NCI-H146 treated with DMSO at 0.1 percent for 48 hours (cell line): ENCODE results near the gene TMEM74B.

Experiments used
- DNase-seq: peaks from one replicate; lab custom pipeline; 2025; ENCODE audit not compliant: unreplicated experiment; lab: John Stamatoyannopoulos, UW

The TMEM74B gene

GRCh38 chr20:1205802-1206201, 21.0 kb upstream of the TMEM74B start:
- DNase-seq, result no peak

- no peak for DNase-seq
Measured at GRCh38 chr20:1204576-1204975, 19.8 kb upstream of the TMEM74B start.

- DNase-seq, result no peak
Measured at GRCh38 chr20:1204113-1204512, 19.3 kb upstream of the TMEM74B start.

GRCh38 chr20:1203630-1204029, 18.8 kb upstream of the TMEM74B start:
- no peak for DNase-seq

GRCh38 chr20:1202762-1203504, 18.2 kb upstream of the TMEM74B start, which contains the start of gene C20orf202:
Gene C20orf202 (plus strand): TSS chr20:1203454. CDS start chr20:1203586, 132 bp downstream.
- DNase-seq, result no peak

GRCh38 chr20:1199964-1200363, 15.2 kb upstream of the TMEM74B start:
- DNase-seq, result no peak

- no peak for DNase-seq
Measured at GRCh38 chr20:1199212-1199873, 14.6 kb upstream of the TMEM74B start.

GRCh38 chr20:1198751-1199150, 14.0 kb upstream of the TMEM74B start:
- DNase-seq, result no peak

- no peak for DNase-seq
Measured at GRCh38 chr20:1197801-1198200, 13.0 kb upstream of the TMEM74B start.

- no peak for DNase-seq
Measured at GRCh38 chr20:1196634-1197033, 11.9 kb upstream of the TMEM74B start.

- no peak for DNase-seq
Measured at GRCh38 chr20:1195226-1195625, 10.4 kb upstream of the TMEM74B start.

GRCh38 chr20:1191299-1191698, 6.5 kb upstream of the TMEM74B start:
- DNase-seq, result no peak

- DNase-seq, result no peak
Measured at GRCh38 chr20:1190847-1191246, 6.1 kb upstream of the TMEM74B start.

GRCh38 chr20:1189827-1190226, 5.0 kb upstream of the TMEM74B start:
- DNase-seq, result no peak

GRCh38 chr20:1188347-1188746, 3.6 kb upstream of the TMEM74B start:
- no peak for DNase-seq

GRCh38 chr20:1187605-1188171, 2.9 kb upstream of the TMEM74B start:
- no peak for DNase-seq

GRCh38 chr20:1186367-1186991, 1.7 kb upstream of the TMEM74B start:
- DNase-seq, result no peak

GRCh38 chr20:1185790-1186334, 1.1 kb upstream of the TMEM74B start:
- peak; percentile 19 for DNase-seq

GRCh38 chr20:1185316-1185741, 548 bp upstream of the TMEM74B start:
- no peak for DNase-seq

GRCh38 chr20:1184260-1184637, 532 bp downstream of the TMEM74B start:
- no peak for DNase-seq

- no peak for DNase-seq
Measured at GRCh38 chr20:1183153-1183552, 1.6 kb downstream of the TMEM74B start.
